ENCODE data around the gene EIF2S2. TPM values are rescaled to one million over a fixed set of nuclear protein-coding genes. Genes with fewer than 3 reads are reported as not detected.
"Not testable (repeated sequence)": the region's sequence is repeated elsewhere in the genome, so short reads cannot be mapped to it uniquely, and the experiment has no call there.

EIF2S2 gene
- total RNA-seq, 1 donor from 2014 or later = 34.6 TPM

DNA sequence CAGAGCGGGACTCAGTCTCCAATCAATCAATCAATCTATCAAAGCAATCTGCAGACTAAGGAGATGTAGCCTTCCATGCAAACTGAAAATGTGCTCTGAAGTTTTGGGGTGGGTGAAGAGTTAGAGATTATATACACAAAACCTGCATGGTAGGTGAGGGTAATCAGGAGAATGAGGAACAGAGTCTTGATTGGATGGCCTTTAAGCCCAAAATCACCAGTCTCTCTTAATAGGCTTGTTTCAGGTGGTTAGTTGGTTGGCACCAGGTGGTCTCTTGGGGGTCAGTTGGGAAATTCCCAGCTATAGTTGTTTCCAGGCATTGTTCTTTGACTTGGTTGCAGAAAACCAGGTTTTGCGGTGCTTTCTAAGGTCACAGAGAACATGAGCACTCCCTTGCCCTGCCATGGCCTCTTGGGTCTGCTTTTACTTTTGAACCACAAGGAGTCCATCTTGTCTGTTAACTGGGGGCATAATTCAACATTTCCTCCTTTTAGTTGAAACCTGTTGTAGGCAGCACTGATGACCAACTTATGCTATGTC, 33.3 kb upstream of the EIF2S2 start:
- H3K27ac ChIP-seq = no peak overlapping the region

DNA sequence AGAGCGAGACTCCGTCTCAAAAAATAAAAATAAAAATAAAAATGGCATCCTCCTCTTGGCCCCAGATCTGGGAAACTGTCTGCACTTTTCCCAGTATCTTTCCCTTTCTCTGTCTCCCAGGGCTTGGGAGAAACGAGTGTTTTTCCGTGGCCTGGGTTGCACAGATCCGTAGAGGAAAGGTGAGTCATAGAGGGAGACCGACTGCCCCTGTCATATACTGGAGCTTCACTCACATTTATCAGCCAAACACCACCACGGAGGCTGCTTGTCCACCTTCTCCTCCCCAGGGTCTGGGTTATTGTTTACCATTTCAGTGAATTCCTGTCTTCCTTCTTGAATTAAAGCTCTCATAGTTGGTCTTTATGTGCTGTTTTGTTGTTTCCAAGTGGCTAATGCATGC, 31.9 kb upstream of the EIF2S2 start:
- no peak for TF ChIP-seq CTCF (IDR thresholded peaks at IDR 0.05)
- no peak for TF ChIP-seq POLR2AphosphoS5 (IDR thresholded peaks at IDR 0.05; ENCODE audit: insufficient read depth in 1 of 2, low read depth in 1 of 2)
- no peak for TF ChIP-seq POLR2A (IDR thresholded peaks at IDR 0.05)
- H3K9me3 ChIP-seq = no peaks in the 10 kb centered on the region
- no peak overlapping the region for H3K27ac ChIP-seq
- no peak overlapping the region for H3K4me3 ChIP-seq
- H3K27me3 ChIP-seq = no peaks in the 10 kb centered on the region
- H3K36me3 ChIP-seq = no peaks in the 10 kb centered on the region
- DNase-seq (ENCODE audit: extremely low spot score in 2 of 2) = no peak
- H3K4me1 ChIP-seq = no peaks in the 10 kb centered on the region
- intact Hi-C loops (cut with DNase I) = no loop called here

More for the DNA sequence above, 33.3 kb upstream of the EIF2S2 start:
- intact Hi-C loops (cut with DNase I) = no loop called here
- TF ChIP-seq POLR2AphosphoS5 (IDR thresholded peaks at IDR 0.05; ENCODE audit: insufficient read depth in 1 of 2, low read depth in 1 of 2) (no peak), POLR2A (IDR thresholded peaks at IDR 0.05) (no peak), CTCF (IDR thresholded peaks at IDR 0.05) (no peak)
- H3K4me1 ChIP-seq = no peaks in the 10 kb centered on the region
- H3K9me3 ChIP-seq = no peaks in the 10 kb centered on the region
- no peaks in the 10 kb centered on the region for H3K36me3 ChIP-seq
- no peaks in the 10 kb centered on the region for H3K27me3 ChIP-seq
- H3K4me3 ChIP-seq = no peak overlapping the region
- no peak for DNase-seq (ENCODE audit: extremely low spot score in 2 of 2)

GRCh38 chr20:34142121-34142520, 30.1 kb upstream of the EIF2S2 start:
- Histone ChIP-seq H3K27ac (no peak overlapping the region), H3K4me1 (no peaks in the 10 kb centered on the region), H3K4me3 (no peak overlapping the region), H3K9me3 (no peaks in the 10 kb centered on the region), H3K27me3 (no peaks in the 10 kb centered on the region), H3K36me3 (no peaks in the 10 kb centered on the region)
- intact Hi-C loops (cut with DNase I) = no loop called here
- DNase-seq (ENCODE audit: extremely low spot score in 2 of 2) = no peak
- TF ChIP-seq CTCF (IDR thresholded peaks at IDR 0.05) (no peak), POLR2A (IDR thresholded peaks at IDR 0.05) (no peak), POLR2AphosphoS5 (IDR thresholded peaks at IDR 0.05; ENCODE audit: insufficient read depth in 1 of 2, low read depth in 1 of 2) (no peak)

DNA sequence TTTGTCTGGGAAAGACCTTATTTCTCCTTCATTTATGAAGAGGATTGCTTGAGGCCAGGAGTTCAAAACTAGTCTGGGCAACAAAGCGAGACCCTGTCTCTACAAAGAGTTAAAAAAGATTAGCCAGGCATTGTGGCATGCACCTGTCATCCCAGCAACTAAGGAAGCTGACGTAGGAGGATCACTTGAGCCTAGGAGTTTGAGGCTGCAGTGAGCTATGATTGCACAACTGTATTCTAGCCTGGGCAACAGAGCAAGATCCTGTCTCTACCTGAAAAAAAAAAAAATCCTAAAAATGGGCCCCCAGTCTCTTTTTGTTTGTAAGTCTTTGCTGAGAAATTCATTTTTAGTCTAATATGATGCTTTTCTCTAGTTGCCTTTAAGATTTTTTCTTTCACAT, 29.2 kb upstream of the EIF2S2 start:
- intact Hi-C loops (cut with DNase I) = no loop called here
- Histone ChIP-seq H3K4me1 (no peaks in the 10 kb centered on the region), H3K4me3 (no peak overlapping the region), H3K27ac (no peak overlapping the region), H3K36me3 (no peaks in the 10 kb centered on the region), H3K9me3 (no peaks in the 10 kb centered on the region), H3K27me3 (no peaks in the 10 kb centered on the region)
- no peak for DNase-seq (ENCODE audit: extremely low spot score in 2 of 2)
- TF ChIP-seq POLR2A (IDR thresholded peaks at IDR 0.05) = no peak
- TF ChIP-seq POLR2AphosphoS5 (IDR thresholded peaks at IDR 0.05; ENCODE audit: insufficient read depth in 1 of 2, low read depth in 1 of 2) = no peak
- TF ChIP-seq CTCF (IDR thresholded peaks at IDR 0.05) = no peak

DNA sequence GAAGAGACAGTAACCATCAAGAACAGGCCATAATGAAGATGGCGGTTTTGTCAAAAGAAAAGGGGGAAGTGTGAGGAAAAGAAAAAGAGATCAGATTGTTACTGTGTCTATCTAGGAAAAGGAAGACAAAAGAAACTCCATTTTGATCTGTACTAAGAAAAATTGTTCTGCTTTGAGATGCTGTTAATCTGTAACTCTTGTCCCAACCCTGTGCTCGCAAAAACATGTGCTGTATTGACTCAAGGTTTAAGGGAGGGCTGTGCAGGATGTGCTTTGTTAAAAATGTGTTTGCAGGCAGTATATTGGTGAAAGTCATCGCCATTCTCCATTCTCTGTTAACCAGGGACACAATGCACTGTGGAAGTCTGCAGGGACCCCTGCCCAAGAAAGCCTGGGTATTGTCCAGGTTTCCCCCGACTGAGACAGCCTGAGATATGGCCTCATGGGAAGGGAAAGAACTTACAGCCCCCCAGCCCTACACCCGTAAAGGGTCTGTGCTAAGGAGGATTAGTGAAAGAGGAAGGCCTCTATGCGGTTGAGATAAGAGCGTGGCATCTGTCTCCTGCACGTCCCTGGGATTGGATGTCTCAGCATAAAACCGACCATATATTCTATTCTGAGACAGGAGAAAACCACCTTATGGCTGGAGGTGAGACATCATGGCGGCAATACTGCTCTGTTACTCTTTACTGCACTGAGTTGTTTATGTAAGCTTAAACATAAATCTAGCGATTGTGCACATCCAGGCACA, 23.7 kb upstream of the EIF2S2 start:
- DNase-seq (ENCODE audit: extremely low spot score in 2 of 2); H3K27ac ChIP-seq; H3K36me3 ChIP-seq; H3K27me3 ChIP-seq; H3K4me1 ChIP-seq; H3K9me3 ChIP-seq; intact Hi-C loops (cut with DNase I); H3K4me3 ChIP-seq: not testable (repeated sequence)

DNA sequence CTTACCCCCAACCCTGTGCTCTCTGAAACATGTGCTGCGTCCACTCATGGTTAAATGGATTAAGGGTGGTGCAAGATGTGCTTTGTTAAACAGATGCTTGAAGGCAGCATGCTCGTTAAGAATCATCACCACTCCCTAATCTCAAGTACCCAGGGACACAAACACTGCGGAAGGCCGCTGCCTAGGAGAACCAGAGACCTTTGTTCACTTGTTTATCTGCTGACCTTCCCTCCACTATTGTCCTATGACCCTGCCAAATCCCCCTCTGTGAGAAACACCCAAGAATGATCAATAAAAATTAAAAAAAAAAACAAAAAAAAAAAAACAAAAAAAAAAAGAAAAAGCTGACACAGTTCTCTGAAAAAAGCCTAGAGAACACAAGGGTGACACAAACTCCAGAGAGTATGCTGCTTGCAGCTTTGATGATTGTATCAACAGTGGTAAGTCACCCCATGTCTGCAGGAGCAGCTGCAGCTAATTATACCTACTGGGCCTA, 21.4 kb upstream of the EIF2S2 start:
- H3K9me3 ChIP-seq; H3K27ac ChIP-seq; H3K4me3 ChIP-seq; H3K4me1 ChIP-seq; H3K36me3 ChIP-seq; intact Hi-C loops (cut with DNase I); H3K27me3 ChIP-seq; DNase-seq (ENCODE audit: extremely low spot score in 2 of 2): not testable (repeated sequence)

DNA sequence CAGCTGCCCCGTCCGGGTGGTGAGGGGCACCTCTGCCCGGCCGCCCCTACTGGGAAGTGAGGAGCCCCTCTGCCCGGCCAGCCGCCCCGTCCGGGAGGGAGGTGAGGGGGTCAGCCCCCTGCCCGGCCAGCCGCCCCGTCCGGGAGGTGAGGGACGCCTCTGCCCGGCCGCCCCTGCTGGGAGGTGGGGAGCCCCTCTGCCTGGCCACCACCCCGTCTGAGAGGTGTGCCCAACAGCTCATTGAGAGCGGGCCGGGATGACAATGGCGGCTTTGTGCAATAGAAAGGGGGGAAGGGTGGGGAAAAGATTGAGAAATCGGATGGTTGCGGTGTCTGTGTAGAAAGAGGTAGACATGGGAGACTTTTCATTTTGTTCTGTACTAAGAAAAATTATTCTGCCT, 20.9 kb upstream of the EIF2S2 start:
- H3K4me1 ChIP-seq; H3K36me3 ChIP-seq; intact Hi-C loops (cut with DNase I); H3K27ac ChIP-seq; H3K9me3 ChIP-seq; DNase-seq (ENCODE audit: extremely low spot score in 2 of 2); H3K27me3 ChIP-seq; H3K4me3 ChIP-seq: not testable (repeated sequence)

DNA sequence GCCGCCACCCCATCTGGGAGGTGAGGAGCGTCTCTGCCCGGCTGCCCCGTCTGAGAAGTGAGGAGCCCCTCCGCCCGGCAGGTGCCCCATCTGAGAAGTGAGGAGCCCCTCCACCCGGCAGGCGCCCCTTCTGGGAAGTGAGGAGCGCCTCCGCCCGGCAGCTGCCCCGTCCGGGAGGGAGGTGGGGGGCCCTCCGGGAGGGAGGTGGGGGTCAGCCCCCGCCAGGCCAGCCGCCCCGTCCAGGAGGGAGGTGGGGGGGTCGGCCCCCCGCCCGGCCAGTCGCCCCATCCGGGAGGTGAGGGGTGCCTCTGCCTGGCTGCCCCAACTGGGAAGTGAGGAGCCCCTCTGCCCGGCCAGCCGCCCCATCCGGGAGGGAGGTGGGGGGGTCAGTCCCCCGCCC, 20.4 kb upstream of the EIF2S2 start:
- DNase-seq (ENCODE audit: extremely low spot score in 2 of 2); intact Hi-C loops (cut with DNase I); H3K4me3 ChIP-seq: not testable (repeated sequence)

More for the DNA sequence above, 20.4 kb upstream of the EIF2S2 start:
- not testable (repeated sequence) for H3K27ac ChIP-seq, H3K36me3 ChIP-seq, H3K27me3 ChIP-seq, H3K4me1 ChIP-seq, H3K9me3 ChIP-seq

All from vagina (tissue), 2 donors.